GM12865 (cell line): Measurements from ENCODE around the gene MMP2.

Experiments
- DNase-seq: peaks from one replicate; pipeline ENCODE4 v3.0.0; 2010; ENCODE audit warnings: low read depth
- H3K4me3 ChIP-seq: 2 replicates; pipeline ENCODE4 v1.5.1; 2011; ENCODE audit warnings: mild to moderate bottlenecking, low read depth, low read length, control low read depth
- CTCF ChIP-seq: IDR thresholded peaks from 2 replicates; pipeline ENCODE4 v1.5.1; 2011; ENCODE audit warnings: low read length, control low read depth, low read depth, inconsistent platforms; ENCODE audit not compliant: insufficient read depth; ENCODE audit errors: missing control alignments

Gene MMP2

DNA sequence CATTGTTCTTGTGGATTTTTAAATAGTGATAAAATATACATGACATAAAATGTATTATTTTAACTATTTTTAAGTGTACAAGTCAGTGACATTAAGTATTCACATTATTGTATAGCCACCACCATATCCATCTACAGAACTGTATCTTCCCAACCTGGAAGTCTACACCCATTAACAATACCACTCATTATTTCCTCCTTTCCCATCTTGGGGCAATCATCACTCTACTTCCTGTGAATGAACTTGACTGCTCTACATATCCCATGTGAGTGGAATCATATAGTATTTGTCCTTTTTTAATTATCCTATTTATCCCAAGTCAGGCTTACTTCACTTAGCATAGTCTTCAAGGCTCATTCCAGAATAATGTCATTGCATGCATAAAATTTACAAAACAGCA is 40.7 kb upstream of the MMP2 start:
- no peak for DNase-seq
- TF ChIP-seq CTCF, result no peak
- H3K4me3 ChIP-seq, result no peak overlapping the region

- DNase-seq, result no peak
- no peak for TF ChIP-seq CTCF
- no peak overlapping the region for H3K4me3 ChIP-seq
Measured at GRCh38 chr16:55439101-55439690, 39.8 kb upstream of the MMP2 start.

DNA sequence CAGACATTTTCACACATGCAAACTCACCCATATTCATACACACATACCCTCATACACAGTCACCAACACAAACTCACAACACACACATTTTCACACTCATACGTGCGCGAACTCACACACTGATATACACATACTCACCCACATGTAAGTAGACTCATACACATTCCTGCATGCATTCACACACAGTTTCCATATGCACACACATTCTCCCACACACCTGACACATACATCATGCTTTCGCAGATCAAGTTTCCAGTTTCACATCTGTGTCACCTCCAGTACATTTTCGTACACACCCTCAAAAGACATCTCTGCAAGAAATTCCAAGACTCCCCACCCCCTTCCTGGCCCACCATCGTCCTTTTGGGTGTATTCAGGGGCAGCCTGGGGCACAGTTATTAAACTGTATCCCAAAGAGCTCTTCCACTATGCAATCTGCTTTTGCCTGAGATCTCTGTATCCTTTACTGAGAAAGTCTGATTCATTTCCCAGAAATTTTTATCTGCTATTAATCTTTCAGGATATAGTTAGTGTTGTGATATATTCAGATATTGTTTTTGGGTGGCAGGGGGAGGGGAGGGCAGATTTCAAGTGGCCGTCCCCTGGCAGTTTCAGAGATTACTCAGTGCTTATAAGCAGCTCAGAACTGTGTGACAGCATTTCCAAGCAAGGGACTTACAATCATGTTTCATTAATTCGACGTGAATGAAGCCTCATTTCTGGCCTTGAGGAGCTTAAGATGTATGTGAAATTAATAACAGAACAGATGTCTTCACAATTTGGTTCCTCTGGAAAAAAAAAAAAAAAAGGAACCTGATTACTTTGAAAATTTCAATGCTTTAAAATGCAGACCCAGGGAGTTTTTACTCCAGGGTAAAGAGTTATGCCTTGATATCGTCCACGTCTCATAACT is 35.3 kb upstream of the MMP2 start:
- TF ChIP-seq CTCF, result no peak
- peak; percentile 9 for DNase-seq
- H3K4me3 ChIP-seq, result no peak overlapping the region

GRCh38 chr16:55444754-55445485 is 34.1 kb upstream of the MMP2 start:
- no peak for TF ChIP-seq CTCF
- H3K4me3 ChIP-seq, result no peak overlapping the region
- peak; percentile 18 for DNase-seq

DNA sequence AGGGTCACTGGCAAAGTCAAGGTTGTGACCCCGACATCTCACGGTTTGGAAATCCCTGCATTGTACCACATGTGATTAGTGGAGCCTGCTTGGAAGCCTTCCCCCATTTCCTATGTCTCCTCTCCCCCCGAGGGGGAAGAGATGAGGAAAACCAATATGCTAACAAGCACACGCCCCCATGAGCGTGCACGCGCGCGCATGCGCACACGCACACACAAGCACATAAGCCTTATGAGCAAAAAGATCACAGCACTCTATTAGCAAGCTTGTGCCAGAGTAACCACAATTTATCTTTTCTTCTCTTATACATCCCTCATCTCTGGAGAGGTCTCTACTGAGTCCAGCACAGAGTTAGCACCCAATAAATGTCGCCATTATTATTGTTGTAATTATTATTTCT is 31.8 kb upstream of the MMP2 start:
- TF ChIP-seq CTCF, result no peak
- H3K4me3 ChIP-seq, result no peak overlapping the region
- DNase-seq, result no peak

GRCh38 chr16:55452996-55453395 is 26.0 kb upstream of the MMP2 start:
- TF ChIP-seq CTCF, result no peak
- H3K4me3 ChIP-seq, result no peak overlapping the region

More at GRCh38 chr16:55452996-55453395, 26.0 kb upstream of the MMP2 start:
- no peak for DNase-seq
